ENCODE results near the gene MID1. TPM values are rescaled to one million over a fixed set of nuclear protein-coding genes. Genes with fewer than 3 reads are reported as not detected.

MID1 gene
- total RNA-seq, 1 donor from 2014 or later, result 13.9 TPM

- peaks cover 14% of the 10 kb centered on the region for H3K9me3 Mint-ChIP-seq (ENCODE audit: low read depth)
- H3K4me1 Mint-ChIP-seq (ENCODE audit: low read depth), result peaks cover 28% of the 10 kb centered on the region
- H3K4me3 Mint-ChIP-seq (ENCODE audit: unreplicated experiment), result no peak overlapping the region
- H3K27me3 Mint-ChIP-seq (ENCODE audit: low read depth), result no peaks in the 10 kb centered on the region
- TF ChIP-seq CTCF (IDR thresholded peaks at IDR 0.05), result no peak
- H3K27ac Mint-ChIP-seq (ENCODE audit: unreplicated experiment), result no peak overlapping the region
- peaks cover 4% of the 10 kb centered on the region for H3K36me3 Mint-ChIP-seq (ENCODE audit: low read depth)
- no peak for DNase-seq (ENCODE audit: low spot score)
Observed at GRCh38 chrX:10578527-10578926, 41.9 kb downstream of the MID1 start.

- Mint-ChIP-seq H3K9me3 (ENCODE audit: low read depth) (peaks cover 13% of the 10 kb centered on the region), H3K36me3 (ENCODE audit: low read depth) (peaks cover 2% of the 10 kb centered on the region)
- DNase-seq (ENCODE audit: low spot score), result no peak
Observed at GRCh38 chrX:10577853-10578252, 42.5 kb downstream of the MID1 start.

GRCh38 chrX:10576777-10577447 is 43.5 kb downstream of the MID1 start:
- Mint-ChIP-seq H3K4me1 (ENCODE audit: low read depth) (peaks cover 28% of the 10 kb centered on the region), H3K9me3 (ENCODE audit: low read depth) (peaks cover 14% of the 10 kb centered on the region), H3K4me3 (ENCODE audit: unreplicated experiment) (no peak overlapping the region), H3K36me3 (ENCODE audit: low read depth) (peaks cover 2% of the 10 kb centered on the region), H3K27me3 (ENCODE audit: low read depth) (no peaks in the 10 kb centered on the region), H3K27ac (ENCODE audit: unreplicated experiment) (no peak overlapping the region)
- no peak for DNase-seq (ENCODE audit: low spot score)
- no peak for TF ChIP-seq CTCF (IDR thresholded peaks at IDR 0.05)

More at GRCh38 chrX:10577853-10578252, 42.5 kb downstream of the MID1 start:
- H3K27ac Mint-ChIP-seq (ENCODE audit: unreplicated experiment), result no peak overlapping the region
- H3K4me3 Mint-ChIP-seq (ENCODE audit: unreplicated experiment), result no peak overlapping the region
- H3K27me3 Mint-ChIP-seq (ENCODE audit: low read depth), result no peaks in the 10 kb centered on the region
- peaks cover 28% of the 10 kb centered on the region for H3K4me1 Mint-ChIP-seq (ENCODE audit: low read depth)
- TF ChIP-seq CTCF (IDR thresholded peaks at IDR 0.05), result no peak

- H3K4me3 Mint-ChIP-seq (ENCODE audit: unreplicated experiment), result no peak overlapping the region
Observed at GRCh38 chrX:10576186-10576585, 44.2 kb downstream of the MID1 start.

GRCh38 chrX:10574663-10575062 is 45.7 kb downstream of the MID1 start:
- Mint-ChIP-seq H3K4me1 (ENCODE audit: low read depth) (peaks cover 43% of the 10 kb centered on the region), H3K36me3 (ENCODE audit: low read depth) (no peaks in the 10 kb centered on the region), H3K27me3 (ENCODE audit: low read depth) (no peaks in the 10 kb centered on the region), H3K9me3 (ENCODE audit: low read depth) (peaks cover 23% of the 10 kb centered on the region), H3K4me3 (ENCODE audit: unreplicated experiment) (no peak overlapping the region), H3K27ac (ENCODE audit: unreplicated experiment) (no peak overlapping the region)
- DNase-seq (ENCODE audit: low spot score), result no peak
- TF ChIP-seq CTCF (IDR thresholded peaks at IDR 0.05), result no peak

More at GRCh38 chrX:10576186-10576585, 44.2 kb downstream of the MID1 start:
- H3K9me3 Mint-ChIP-seq (ENCODE audit: low read depth), result peaks cover 14% of the 10 kb centered on the region
- H3K27ac Mint-ChIP-seq (ENCODE audit: unreplicated experiment), result no peak overlapping the region
- H3K36me3 Mint-ChIP-seq (ENCODE audit: low read depth), result no peaks in the 10 kb centered on the region
- H3K27me3 Mint-ChIP-seq (ENCODE audit: low read depth), result no peaks in the 10 kb centered on the region
- no peak for TF ChIP-seq CTCF (IDR thresholded peaks at IDR 0.05)
- peaks cover 34% of the 10 kb centered on the region for H3K4me1 Mint-ChIP-seq (ENCODE audit: low read depth)
- no peak for DNase-seq (ENCODE audit: low spot score)

All from chondrocyte (in vitro differentiated cells).